ENCODE results near the gene HNRNPUL2.

The HNRNPUL2 gene

DNA sequence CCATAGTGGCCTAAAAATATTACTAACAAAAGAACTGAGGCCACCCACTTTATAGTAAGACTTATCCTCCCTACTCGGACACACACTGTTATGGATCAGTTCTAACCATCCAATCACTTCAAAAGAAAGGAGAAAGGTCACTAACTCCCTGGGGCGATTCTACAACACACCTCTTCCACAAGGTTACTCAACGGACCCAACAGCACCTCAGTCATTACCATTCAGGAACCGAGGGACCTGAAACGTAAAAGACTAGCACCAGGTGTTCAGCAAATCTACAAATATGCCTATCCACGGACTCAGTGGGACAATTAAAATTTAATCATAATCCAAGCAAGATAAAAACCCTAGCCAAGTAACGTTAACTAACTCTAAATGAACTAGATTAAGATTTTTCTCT is 1.6 kb downstream of the HNRNPUL2 start:
- WGBS (ENCODE audit: extremely low coverage, insufficient coverage, insufficient read length): no CpG with 5 or more reads among the region's 7 CpGs

GRCh38 chr11:62724171-62724570 is 3.1 kb downstream of the HNRNPUL2 start:
- H2AK5ac ChIP-seq (ENCODE audit: low read length): no peak overlapping the region
- H3K4me1 ChIP-seq (ENCODE audit: control insufficient read depth in 1 of 2, insufficient read depth in 2 of 2, low read length in 2 of 2): no peaks in the 10 kb centered on the region
- H3K36me3 ChIP-seq (ENCODE audit: control insufficient read depth in 1 of 2, insufficient read depth in 2 of 2, low read length in 2 of 2): peaks cover 27 to 41% of the 10 kb centered on the region in 2 experiments
- H3K27me3 ChIP-seq (ENCODE audit: insufficient read depth, low read length): no peaks in the 10 kb centered on the region
- H3K23ac ChIP-seq (ENCODE audit: low read length): no peak overlapping the region
- no peak overlapping the region for H3K14ac ChIP-seq (ENCODE audit: low read length)
- no peak overlapping the region for H4K12ac ChIP-seq (ENCODE audit: low read depth, low read length)
- H3K18ac ChIP-seq (ENCODE audit: low read length): no peak overlapping the region
- no peak for DNase-seq
- H2BK120ac ChIP-seq (ENCODE audit: insufficient read depth, low read length, poor library complexity): no peak overlapping the region
- no peak overlapping the region for H2BK5ac ChIP-seq (ENCODE audit: low read depth, low read length, poor library complexity)
- no peak overlapping the region for H2BK12ac ChIP-seq (ENCODE audit: low read length)
- H3K4ac ChIP-seq (ENCODE audit: low read depth, low read length): peak overlapping the region; percentile 77
- no peaks in the 10 kb centered on the region for H3K9me3 ChIP-seq (ENCODE audit: insufficient read depth, low read depth, low read length)
- H3K4me3 ChIP-seq (ENCODE audit: low read depth, low read length): no peak overlapping the region
- no peak overlapping the region for H4K91ac ChIP-seq (ENCODE audit: low read depth, low read length)
- peaks cover 22% of the 10 kb centered on the region for H3K79me1 ChIP-seq (ENCODE audit: low read length)
- H2AFZ ChIP-seq (ENCODE audit: insufficient read depth, low read length, poor library complexity): no peak overlapping the region
- no peak overlapping the region for H3K4me2 ChIP-seq (ENCODE audit: low read length)
- WGBS (ENCODE audit: extremely low coverage, insufficient coverage, insufficient read length): no CpG with 5 or more reads among the region's 8 CpGs
- peaks cover 30% of the 10 kb centered on the region for H3K79me2 ChIP-seq (ENCODE audit: control insufficient read depth, insufficient read depth, low read length, poor library complexity)
- no peak overlapping the region for H3K9ac ChIP-seq (ENCODE audit: low read length)
- no peak overlapping the region for H4K8ac ChIP-seq (ENCODE audit: low read depth, low read length)
- no peak overlapping the region for H3K27ac ChIP-seq (ENCODE audit: low read depth, low read length)

More for the DNA sequence above, 1.6 kb downstream of the HNRNPUL2 start:
- no peak overlapping the region for H3K23ac ChIP-seq (ENCODE audit: low read length)
- H2BK120ac ChIP-seq (ENCODE audit: insufficient read depth, low read length, poor library complexity): no peak overlapping the region
- peak overlapping the region; percentile 87 for H3K9ac ChIP-seq (ENCODE audit: low read length)
- no peak overlapping the region for H3K14ac ChIP-seq (ENCODE audit: low read length)
- H3K4me1 ChIP-seq (ENCODE audit: control insufficient read depth in 1 of 2, insufficient read depth in 2 of 2, low read length in 2 of 2): peaks cover 2 to 4% of the 10 kb centered on the region in 2 experiments
- H2BK12ac ChIP-seq (ENCODE audit: low read length): no peak overlapping the region
- DNase-seq: peak in 1 of 2 donors; percentile 27
- H2AK5ac ChIP-seq (ENCODE audit: low read length): no peak overlapping the region
- H4K91ac ChIP-seq (ENCODE audit: low read depth, low read length): no peak overlapping the region
- H2BK5ac ChIP-seq (ENCODE audit: low read depth, low read length, poor library complexity): no peak overlapping the region
- H3K79me2 ChIP-seq (ENCODE audit: control insufficient read depth, insufficient read depth, low read length, poor library complexity): peaks cover 30% of the 10 kb centered on the region
- peak overlapping the region; percentile 93 for H3K4ac ChIP-seq (ENCODE audit: low read depth, low read length)
- H3K9me3 ChIP-seq (ENCODE audit: insufficient read depth, low read depth, low read length): no peaks in the 10 kb centered on the region
- peaks cover 17 to 26% of the 10 kb centered on the region in 2 experiments for H3K36me3 ChIP-seq (ENCODE audit: control insufficient read depth in 1 of 2, insufficient read depth in 2 of 2, low read length in 2 of 2)
- peak overlapping the region; percentile 61 for H3K4me2 ChIP-seq (ENCODE audit: low read length)
- H3K79me1 ChIP-seq (ENCODE audit: low read length): peaks cover 22% of the 10 kb centered on the region
- H2AFZ ChIP-seq (ENCODE audit: insufficient read depth, low read length, poor library complexity): no peak overlapping the region
- H3K18ac ChIP-seq (ENCODE audit: low read length): no peak overlapping the region
- H4K8ac ChIP-seq (ENCODE audit: low read depth, low read length): no peak overlapping the region
- peak overlapping the region; percentile 69 for H3K4me3 ChIP-seq (ENCODE audit: low read depth, low read length)
- no peak overlapping the region for H4K12ac ChIP-seq (ENCODE audit: low read depth, low read length)
- no peak overlapping the region for H3K27ac ChIP-seq (ENCODE audit: low read depth, low read length)
- no peaks in the 10 kb centered on the region for H3K27me3 ChIP-seq (ENCODE audit: insufficient read depth, low read length)

GRCh38 chr11:62721994-62722393 is 5.3 kb downstream of the HNRNPUL2 start:
- H3K4me3 ChIP-seq (ENCODE audit: low read depth, low read length): no peak overlapping the region
- DNase-seq: peak in 1 of 2 donors; percentile 29
- no peak overlapping the region for H2AK5ac ChIP-seq (ENCODE audit: low read length)
- no peak overlapping the region for H4K12ac ChIP-seq (ENCODE audit: low read depth, low read length)
- H4K91ac ChIP-seq (ENCODE audit: low read depth, low read length): no peak overlapping the region
- H3K4me1 ChIP-seq (ENCODE audit: control insufficient read depth in 1 of 2, insufficient read depth in 2 of 2, low read length in 2 of 2): no peaks in the 10 kb centered on the region
- no peaks in the 10 kb centered on the region for H3K27me3 ChIP-seq (ENCODE audit: insufficient read depth, low read length)
- H2BK5ac ChIP-seq (ENCODE audit: low read depth, low read length, poor library complexity): no peak overlapping the region
- no peak overlapping the region for H4K8ac ChIP-seq (ENCODE audit: low read depth, low read length)
- no peak overlapping the region for H2BK120ac ChIP-seq (ENCODE audit: insufficient read depth, low read length, poor library complexity)
- H2BK12ac ChIP-seq (ENCODE audit: low read length): no peak overlapping the region
- no peak overlapping the region for H3K14ac ChIP-seq (ENCODE audit: low read length)
- no peak overlapping the region for H3K4me2 ChIP-seq (ENCODE audit: low read length)
- no peak overlapping the region for H2AFZ ChIP-seq (ENCODE audit: insufficient read depth, low read length, poor library complexity)
- H3K18ac ChIP-seq (ENCODE audit: low read length): no peak overlapping the region
- no peaks in the 10 kb centered on the region for H3K9me3 ChIP-seq (ENCODE audit: insufficient read depth, low read depth, low read length)
- H3K79me1 ChIP-seq (ENCODE audit: low read length): peaks cover 9% of the 10 kb centered on the region
- no CpG with 5 or more reads among the region's 7 CpGs for WGBS (ENCODE audit: extremely low coverage, insufficient coverage, insufficient read length)
- no peak overlapping the region for H3K4ac ChIP-seq (ENCODE audit: low read depth, low read length)
- H3K79me2 ChIP-seq (ENCODE audit: control insufficient read depth, insufficient read depth, low read length, poor library complexity): peaks cover 21% of the 10 kb centered on the region
- H3K9ac ChIP-seq (ENCODE audit: low read length): no peak overlapping the region
- H3K36me3 ChIP-seq (ENCODE audit: control insufficient read depth in 1 of 2, insufficient read depth in 2 of 2, low read length in 2 of 2): peaks cover 41 to 59% of the 10 kb centered on the region in 2 experiments
- H3K23ac ChIP-seq (ENCODE audit: low read length): no peak overlapping the region
- H3K27ac ChIP-seq (ENCODE audit: low read depth, low read length): no peak overlapping the region

- Histone ChIP-seq H2AK5ac (ENCODE audit: low read length) (no peak overlapping the region), H4K12ac (ENCODE audit: low read depth, low read length) (no peak overlapping the region), H3K4me2 (ENCODE audit: low read length) (no peak overlapping the region), H3K14ac (ENCODE audit: low read length) (no peak overlapping the region), H3K23ac (ENCODE audit: low read length) (no peak overlapping the region), H3K79me2 (ENCODE audit: control insufficient read depth, insufficient read depth, low read length, poor library complexity) (peaks cover 2% of the 10 kb centered on the region), H3K79me1 (ENCODE audit: low read length) (no peaks in the 10 kb centered on the region), H3K9ac (ENCODE audit: low read length) (no peak overlapping the region), H4K8ac (ENCODE audit: low read depth, low read length) (no peak overlapping the region), H3K27me3 (ENCODE audit: insufficient read depth, low read length) (no peaks in the 10 kb centered on the region), H2BK5ac (ENCODE audit: low read depth, low read length, poor library complexity) (no peak overlapping the region), H4K91ac (ENCODE audit: low read depth, low read length) (no peak overlapping the region), H3K18ac (ENCODE audit: low read length) (no peak overlapping the region), H2BK120ac (ENCODE audit: insufficient read depth, low read length, poor library complexity) (no peak overlapping the region), H3K36me3 (ENCODE audit: control insufficient read depth in 1 of 2, insufficient read depth in 2 of 2, low read length in 2 of 2) (peaks cover 54 to 80% of the 10 kb centered on the region in 2 experiments), H3K4me1 (ENCODE audit: control insufficient read depth in 1 of 2, insufficient read depth in 2 of 2, low read length in 2 of 2) (no peaks in the 10 kb centered on the region), H3K27ac (ENCODE audit: low read depth, low read length) (no peak overlapping the region), H2AFZ (ENCODE audit: insufficient read depth, low read length, poor library complexity) (no peak overlapping the region), H3K4ac (ENCODE audit: low read depth, low read length) (no peak overlapping the region), H3K9me3 (ENCODE audit: insufficient read depth, low read depth, low read length) (peaks cover 1% of the 10 kb centered on the region), H3K4me3 (ENCODE audit: low read depth, low read length) (no peak overlapping the region), H2BK12ac (ENCODE audit: low read length) (no peak overlapping the region)
- no peak for DNase-seq
- no CpG with 5 or more reads among the region's 2 CpGs for WGBS (ENCODE audit: extremely low coverage, insufficient coverage, insufficient read length)
These were observed 7.8 kb downstream of the HNRNPUL2 start for GRCh38 chr11:62719302-62719978.

Data from trophoblast cell (in vitro differentiated cells and primary cell).